Hepatocyte (in vitro differentiated cells): ENCODE data around the gene HSD17B7. TPM values are rescaled to one million over a fixed set of nuclear protein-coding genes. Genes with fewer than 3 reads are reported as not detected.
"Not testable (repeated sequence)": the region's sequence is repeated elsewhere in the genome, so short reads cannot be mapped to it uniquely, and the experiment has no call there.

Experiments
- DNase-seq: peaks from one replicate; pipeline ENCODE4 v3.0.0-alpha.2; 2016; ENCODE audit warnings: low spot score
- H2AFZ ChIP-seq: fragments of 200-600 bp; sonication (generic); 2 replicates; pipeline ENCODE4 v1.6.0; 2016; ENCODE audit warnings: antibody characterized with exemption, mild to moderate bottlenecking
- H3K27ac ChIP-seq: fragments of 200-600 bp; sonication (generic); 2 replicates; pipeline ENCODE4 v1.5.1; 2016; ENCODE audit warnings: mild to moderate bottlenecking
- H3K27me3 ChIP-seq: fragments of 200-600 bp; sonication (generic); 2 replicates; pipeline ENCODE4 v1.6.1; 2016
- H3K36me3 ChIP-seq: fragments of 200-600 bp; sonication (generic); replicated peaks from 2 replicates; pipeline ENCODE4 v1.5.1; 2016; ENCODE audit warnings: low read depth; ENCODE audit not compliant: insufficient read depth
- H3K4me1 ChIP-seq: fragments of 200-600 bp; sonication (generic); 2 replicates; pipeline ENCODE4 v1.5.1; 2016; ENCODE audit warnings: mild to moderate bottlenecking, moderate library complexity; ENCODE audit not compliant: insufficient read depth
- H3K4me2 ChIP-seq: fragments of 200-600 bp; sonication (generic); 2 replicates; pipeline ENCODE4 v1.6.0; 2016
- H3K4me3 ChIP-seq: fragments of 200-600 bp; sonication (generic); 2 replicates; pipeline ENCODE4 v1.5.1; 2016; ENCODE audit warnings: mild to moderate bottlenecking
- H3K79me2 ChIP-seq: fragments of 200-600 bp; sonication (generic); 2 replicates; pipeline ENCODE4 v1.6.0; 2017; ENCODE audit warnings: mild to moderate bottlenecking
- H3K9me2 ChIP-seq: fragments of 200-600 bp; sonication (generic); replicated peaks from 2 replicates; pipeline ENCODE4 v1.6.0; 2017; ENCODE audit warnings: mild to moderate bottlenecking; ENCODE audit not compliant: insufficient read depth
- H3K9me3 ChIP-seq: fragments of 200-600 bp; sonication (generic); 2 replicates; pipeline ENCODE4 v1.5.1; 2016; ENCODE audit warnings: low read depth, mild to moderate bottlenecking
- H4K20me1 ChIP-seq: fragments of 200-600 bp; sonication (generic); 2 replicates; pipeline ENCODE4 v1.6.0; 2016; ENCODE audit warnings: mild to moderate bottlenecking; ENCODE audit not compliant: insufficient read depth, poor library complexity, severe bottlenecking
- EZH2 ChIP-seq: fragments of 200-600 bp; sonication (generic); IDR thresholded peaks from 2 replicates; pipeline ENCODE4 v1.6.1; 2016; ENCODE audit warnings: antibody characterized with exemption, mild to moderate bottlenecking, borderline replicate concordance
- EZH2phosphoT487 ChIP-seq: fragments of 200-600 bp; sonication (generic); IDR thresholded peaks from one replicate; pipeline ENCODE4 v1.6.1; 2018; ENCODE audit warnings: antibody characterized with exemption, mild to moderate bottlenecking, low read depth, moderate library complexity; ENCODE audit not compliant: unreplicated experiment, severe bottlenecking
- WGBS: methylation state at CpG from one replicate; pipeline ENCODE4 v1.1.6; 2016; ENCODE audit warnings: low lambda C conversion rate; ENCODE audit errors: missing lambda C conversion rate; 5-methylcytosine and 5-hydroxymethylcytosine counted together
- polyA plus RNA-seq: library from polyadenylated mRNA; unstranded; fragments of >200 nt; fragmentation: Nextera tagmentation; extraction: Ambion mirVana; gene quantifications from 2 replicates; pipeline ENCODE4 v1.2.1, GENCODE V29; 2016
- total RNA-seq: library from RNA; depleted of rRNA; stranded (reverse); fragments of >200 nt; gene quantifications from 2 replicates; pipeline ENCODE4 v1.2.3, GENCODE V29; 2014
- TF ChIP-seq, protein P1 (sequence below): fragments of 200-600 bp; sonication (generic); IDR thresholded peaks from 2 replicates; pipeline ENCODE4 v1.5.1; 2016; ENCODE audit warnings: antibody characterized with exemption, mild to moderate bottlenecking; ENCODE audit not compliant: poor library complexity

HSD17B7 gene
- total and polyA plus RNA-seq, 2 experiments from 2014 or later = 41.5 to 45.8 TPM

DNA sequence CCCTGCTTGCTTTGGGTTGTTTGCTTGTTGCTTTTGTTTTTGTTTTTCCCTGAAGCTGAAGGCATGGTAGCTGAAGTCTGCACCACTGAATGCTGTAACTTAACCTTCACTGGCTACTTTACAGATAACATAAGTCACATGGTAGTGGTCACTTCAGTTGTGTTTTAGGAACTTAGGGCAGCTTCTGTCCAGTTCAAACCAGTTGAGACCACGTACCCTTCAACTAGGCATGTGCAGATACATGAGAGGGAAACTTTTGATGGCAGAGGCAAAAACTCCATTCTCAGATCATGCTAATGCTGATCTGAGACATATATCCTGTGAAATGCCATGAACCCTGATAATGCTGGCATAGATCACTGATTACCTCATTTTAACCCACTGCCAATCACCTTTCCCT lies 28.2 kb downstream of the HSD17B7 start:
- not testable (repeated sequence) for H3K79me2 ChIP-seq, H4K20me1 ChIP-seq, H3K4me3 ChIP-seq, H3K27me3 ChIP-seq, H3K9me2 ChIP-seq, H2AFZ ChIP-seq, H3K36me3 ChIP-seq, H3K4me2 ChIP-seq, H3K27ac ChIP-seq, DNase-seq, H3K9me3 ChIP-seq
- WGBS = 100% methylated on average over 1 of the region's 1 CpG
- peaks cover 11% of the 10 kb centered on the region for H3K4me1 ChIP-seq

DNA sequence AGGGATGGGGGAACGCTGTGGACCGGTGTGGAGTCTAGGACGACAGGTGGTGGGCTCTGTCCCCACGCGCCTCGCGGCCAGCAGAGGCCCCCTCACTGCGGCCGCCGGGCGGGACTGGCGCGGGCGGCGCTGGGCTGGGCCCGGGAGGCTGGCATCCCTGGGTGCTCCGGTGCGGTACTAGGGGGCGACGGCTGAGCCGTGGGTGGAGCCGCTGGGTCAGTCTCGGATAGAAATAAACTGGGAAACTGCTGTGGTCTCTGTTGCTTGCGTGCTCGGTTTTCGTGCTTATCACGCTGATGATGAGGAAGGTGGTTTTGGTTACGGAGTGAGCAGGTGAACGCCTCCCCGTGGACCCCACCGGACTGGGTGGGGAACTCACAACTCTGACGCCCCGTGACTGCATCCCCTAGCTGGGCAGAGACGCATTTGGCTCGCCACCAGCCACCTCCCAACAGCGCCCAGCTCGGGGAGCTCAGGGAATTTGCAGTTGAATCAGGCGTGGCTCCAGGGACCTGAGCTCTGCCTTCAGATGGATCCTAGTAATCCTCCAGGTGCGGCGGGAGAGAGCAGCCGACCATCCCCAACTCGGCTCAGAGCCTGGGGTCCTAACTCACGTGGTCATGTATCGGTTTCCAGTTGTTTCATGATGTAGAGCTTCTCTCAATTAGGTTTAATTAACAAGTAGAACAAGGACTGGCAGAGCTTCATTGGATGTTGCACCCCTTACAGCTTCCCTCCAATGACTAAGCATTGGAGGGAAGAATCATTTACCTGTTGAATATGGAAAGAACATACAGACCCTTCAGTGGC lies 32.1 kb downstream of the HSD17B7 start:
- Histone ChIP-seq H3K36me3 (no peaks in the 10 kb centered on the region), H3K27me3 (peaks cover 8% of the 10 kb centered on the region), H3K4me2 (peak overlapping the region; percentile 96), H4K20me1 (no peaks in the 10 kb centered on the region), H3K9me3 (no peaks in the 10 kb centered on the region), H3K9me2 (no peaks in the 10 kb centered on the region), H3K79me2 (no peaks in the 10 kb centered on the region), H3K4me1 (peaks cover 23% of the 10 kb centered on the region), H3K27ac (no peak overlapping the region), H3K4me3 (peak overlapping the region; percentile 17), H2AFZ (peak overlapping the region; percentile 51)
- DNase-seq = peak; percentile 32
- 4% methylated on average over 43 of the region's 44 CpGs for WGBS
- TF ChIP-seq, protein P1, sequence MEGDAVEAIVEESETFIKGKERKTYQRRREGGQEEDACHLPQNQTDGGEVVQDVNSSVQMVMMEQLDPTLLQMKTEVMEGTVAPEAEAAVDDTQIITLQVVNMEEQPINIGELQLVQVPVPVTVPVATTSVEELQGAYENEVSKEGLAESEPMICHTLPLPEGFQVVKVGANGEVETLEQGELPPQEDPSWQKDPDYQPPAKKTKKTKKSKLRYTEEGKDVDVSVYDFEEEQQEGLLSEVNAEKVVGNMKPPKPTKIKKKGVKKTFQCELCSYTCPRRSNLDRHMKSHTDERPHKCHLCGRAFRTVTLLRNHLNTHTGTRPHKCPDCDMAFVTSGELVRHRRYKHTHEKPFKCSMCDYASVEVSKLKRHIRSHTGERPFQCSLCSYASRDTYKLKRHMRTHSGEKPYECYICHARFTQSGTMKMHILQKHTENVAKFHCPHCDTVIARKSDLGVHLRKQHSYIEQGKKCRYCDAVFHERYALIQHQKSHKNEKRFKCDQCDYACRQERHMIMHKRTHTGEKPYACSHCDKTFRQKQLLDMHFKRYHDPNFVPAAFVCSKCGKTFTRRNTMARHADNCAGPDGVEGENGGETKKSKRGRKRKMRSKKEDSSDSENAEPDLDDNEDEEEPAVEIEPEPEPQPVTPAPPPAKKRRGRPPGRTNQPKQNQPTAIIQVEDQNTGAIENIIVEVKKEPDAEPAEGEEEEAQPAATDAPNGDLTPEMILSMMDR = peak; percentile 5
- TF ChIP-seq EZH2phosphoT487 = no peak
- TF ChIP-seq EZH2 = no peak

DNA sequence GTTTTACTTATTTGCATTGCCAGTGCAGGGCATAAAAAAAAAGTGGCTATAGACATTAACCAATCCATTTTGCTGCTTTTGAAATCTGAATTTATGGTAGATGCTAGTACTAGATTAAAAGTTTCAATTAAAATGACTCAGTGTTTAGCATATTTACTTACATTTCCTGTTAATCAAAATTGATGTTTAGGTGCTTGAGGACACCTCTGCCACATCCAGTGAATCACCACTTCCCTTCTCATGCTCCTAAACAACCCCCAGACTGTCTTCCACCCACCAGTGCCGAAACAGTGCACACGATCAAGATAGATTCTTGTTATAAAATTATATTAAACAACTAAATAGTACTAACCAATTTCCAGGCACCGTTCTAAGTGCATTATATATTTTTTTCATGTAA lies 32.7 kb downstream of the HSD17B7 start:
- peaks cover 8% of the 10 kb centered on the region for H3K27me3 ChIP-seq
- H2AFZ ChIP-seq = no peak overlapping the region
- H3K4me1 ChIP-seq = peaks cover 23% of the 10 kb centered on the region
- no peaks in the 10 kb centered on the region for H3K9me3 ChIP-seq
- WGBS = 66% methylated on average over 3 of the region's 3 CpGs
- no peak overlapping the region for H3K4me2 ChIP-seq
- H3K36me3 ChIP-seq = no peaks in the 10 kb centered on the region
- H3K79me2 ChIP-seq = no peaks in the 10 kb centered on the region
- no peak overlapping the region for H3K27ac ChIP-seq
- H3K9me2 ChIP-seq = no peaks in the 10 kb centered on the region
- TF ChIP-seq, protein P1 = no peak
- no peak for TF ChIP-seq EZH2phosphoT487
- no peak for TF ChIP-seq EZH2
- H3K4me3 ChIP-seq = no peak overlapping the region
- H4K20me1 ChIP-seq = no peaks in the 10 kb centered on the region
- no peak for DNase-seq

DNA sequence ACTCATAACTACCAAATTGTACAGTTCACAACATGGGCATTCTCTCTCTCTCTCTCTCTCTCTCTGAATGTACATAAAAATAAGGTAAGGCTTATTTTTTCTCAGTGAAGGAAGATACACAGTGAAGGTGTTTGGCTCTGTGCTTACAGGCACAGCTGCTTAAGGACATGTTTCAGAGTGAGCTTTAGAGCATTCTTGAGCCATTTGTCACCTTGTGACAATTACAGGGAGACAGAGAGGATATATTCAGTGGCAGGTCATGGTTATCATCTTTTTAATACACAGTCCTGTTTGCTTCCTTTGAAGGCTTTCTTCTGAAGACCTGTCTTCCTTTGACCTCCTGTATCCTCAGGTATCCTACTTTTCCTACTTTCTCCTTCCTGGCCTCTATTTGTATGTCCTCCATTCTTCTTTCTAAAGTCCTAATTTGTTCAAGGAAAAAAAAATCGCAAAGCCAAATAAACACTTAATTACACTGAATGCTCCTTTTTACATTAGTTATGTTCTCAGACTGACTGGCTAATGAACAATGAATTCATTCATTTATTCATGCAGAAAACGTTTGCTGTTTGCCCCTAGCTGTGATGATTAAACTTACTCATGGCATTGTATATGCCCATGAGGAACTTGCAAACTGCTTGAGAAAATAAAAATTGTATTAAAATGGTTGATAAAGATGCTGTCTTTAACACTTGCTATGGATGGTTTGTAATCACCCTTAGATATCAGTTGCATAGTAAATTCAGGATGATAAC lies 33.4 kb downstream of the HSD17B7 start:
- Histone ChIP-seq H3K4me3 (no peak overlapping the region), H3K36me3 (no peaks in the 10 kb centered on the region), H3K79me2 (no peaks in the 10 kb centered on the region), H3K27ac (no peak overlapping the region), H3K9me3 (no peaks in the 10 kb centered on the region), H3K4me1 (peaks cover 23% of the 10 kb centered on the region), H3K9me2 (no peaks in the 10 kb centered on the region), H3K27me3 (peaks cover 8% of the 10 kb centered on the region), H2AFZ (no peak overlapping the region), H3K4me2 (no peak overlapping the region), H4K20me1 (no peaks in the 10 kb centered on the region)
- TF ChIP-seq, protein P1 = no peak
- TF ChIP-seq EZH2 = no peak
- no peak for TF ChIP-seq EZH2phosphoT487
- 59% methylated on average over 2 of the region's 2 CpGs for WGBS
- DNase-seq = no peak
